DMS53 (cell line): ENCODE measurements around the gene LIG1.
"Not testable (repeated sequence)": the region's sequence is repeated elsewhere in the genome, so short reads cannot be mapped to it uniquely, and the experiment has no call there.

ENCODE experiments used
- DNase-seq: peaks from one replicate; lab custom pipeline; 2025; lab: John Stamatoyannopoulos, UW

Gene LIG1

GRCh38 chr19:48070177-48070769 lies 99.9 kb downstream of the LIG1 start:
- DNase-seq = not testable (repeated sequence)

- DNase-seq = no peak
These were observed 100.7 kb downstream of the LIG1 start for GRCh38 chr19:48069435-48069834.
